Hippocampal formation (tissue), 2 donors: ENCODE measurements around the gene ALCAM.

Experiments used
- DNase-seq, 2 donors: peaks; one replicate each; lab custom pipeline; 2025; lab: John Stamatoyannopoulos, UW

Gene ALCAM

DNA sequence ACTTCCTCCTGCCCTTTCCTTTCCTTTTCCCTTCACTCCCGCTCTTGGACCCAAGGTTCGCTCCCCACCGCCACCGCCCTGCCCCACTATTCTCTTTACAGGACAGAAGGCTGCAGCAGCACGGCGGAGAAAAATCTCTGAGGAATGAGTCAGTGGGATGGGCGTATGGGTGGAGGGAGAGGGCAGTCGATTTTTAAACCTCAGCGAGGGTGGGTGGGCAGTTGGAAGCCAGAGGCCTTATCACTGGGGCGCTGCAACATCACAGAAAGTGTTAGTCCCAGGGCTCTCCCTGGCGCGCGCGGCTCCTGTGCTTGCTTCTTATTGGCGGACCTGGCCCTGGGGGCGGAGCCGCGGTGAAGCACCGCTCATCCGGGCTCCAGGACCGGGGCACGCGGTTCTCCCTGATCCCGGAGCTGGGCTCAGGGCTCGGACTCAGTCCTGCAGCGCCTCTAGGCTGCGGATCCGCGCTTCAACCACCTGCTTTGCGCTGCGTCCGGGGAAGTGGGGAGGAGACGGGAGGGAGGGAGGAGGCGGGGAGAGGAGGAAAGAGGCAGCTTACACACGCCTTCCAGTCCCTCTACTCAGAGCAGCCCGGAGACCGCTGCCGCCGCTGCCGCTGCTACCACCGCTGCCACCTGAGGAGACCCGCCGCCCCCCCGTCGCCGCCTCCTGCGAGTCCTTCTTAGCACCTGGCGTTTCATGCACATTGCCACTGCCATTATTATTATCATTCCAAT is at the start of gene ALCAM:
TSS of gene ALCAM (plus strand) at position 584 of the 737 bp plus-strand sequence.
- peak; percentile 97 to 98 for DNase-seq

DNA sequence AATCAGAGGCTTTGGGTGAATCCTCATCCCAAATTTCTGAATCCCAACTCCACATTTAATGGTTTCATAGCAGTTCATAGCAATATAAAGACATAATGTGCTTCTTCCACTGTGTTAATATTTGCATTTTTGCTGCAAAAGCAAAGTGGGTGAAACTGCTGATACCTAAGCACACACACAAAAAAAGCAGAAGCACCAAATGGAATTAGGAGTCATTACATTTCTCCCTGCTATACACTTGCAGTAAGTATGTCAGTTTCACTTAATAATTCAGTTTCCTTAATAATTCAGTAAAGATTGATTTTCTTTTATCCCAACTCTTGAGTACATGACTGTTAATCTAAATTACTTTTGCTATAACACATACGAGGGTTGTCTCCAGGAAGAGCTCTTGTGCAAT is 48.9 kb upstream of the ALCAM start:
- DNase-seq, result no peak

DNA sequence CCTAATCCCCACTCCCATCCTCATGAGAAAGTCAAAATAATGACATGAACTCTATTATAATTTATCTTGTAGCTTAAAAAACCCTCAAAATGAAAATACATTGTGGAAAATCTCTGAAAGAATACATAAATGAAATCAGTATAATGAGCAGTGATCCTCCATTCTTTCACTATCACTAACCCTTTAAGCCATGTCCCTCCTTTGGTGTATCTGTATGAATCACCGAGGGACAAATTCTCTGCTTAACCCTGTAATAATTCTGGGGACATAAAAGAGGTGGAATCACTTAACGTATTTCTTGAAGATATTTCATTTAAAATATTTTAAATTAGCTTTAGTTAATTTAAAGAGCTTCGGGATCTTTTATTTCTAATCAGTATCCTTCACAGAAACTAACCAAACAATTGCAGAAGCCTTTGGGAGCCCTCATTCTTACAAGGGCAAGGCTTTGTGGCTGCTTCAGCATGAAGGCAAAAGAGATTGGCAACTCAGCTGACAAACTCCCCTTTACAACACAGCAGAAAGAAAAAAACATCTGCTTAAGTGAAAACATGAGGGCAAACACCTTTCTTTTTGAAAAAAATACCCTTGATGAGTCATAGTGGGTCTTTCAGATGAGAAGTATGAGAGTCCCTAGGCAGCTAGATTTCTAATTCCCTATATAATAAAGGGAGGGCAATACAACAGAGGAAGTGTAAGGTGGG is 44.0 kb upstream of the ALCAM start:
- DNase-seq, result no peak

DNA sequence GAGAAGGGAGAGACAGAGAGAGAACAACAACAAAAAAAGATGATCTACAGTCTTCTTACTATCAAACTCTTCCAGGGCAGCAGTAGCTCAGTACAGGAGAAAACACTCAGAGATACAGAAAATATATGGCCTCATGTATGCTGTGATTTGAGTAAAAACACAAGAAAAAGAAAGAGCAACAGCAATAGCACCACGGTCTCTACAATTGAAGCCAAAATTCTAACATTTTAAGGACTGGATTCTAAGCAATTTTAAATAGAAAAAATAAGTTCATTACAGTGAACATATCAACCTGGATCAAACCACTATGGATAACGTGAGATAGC is 43.5 kb upstream of the ALCAM start:
- DNase-seq, result no peak

DNA sequence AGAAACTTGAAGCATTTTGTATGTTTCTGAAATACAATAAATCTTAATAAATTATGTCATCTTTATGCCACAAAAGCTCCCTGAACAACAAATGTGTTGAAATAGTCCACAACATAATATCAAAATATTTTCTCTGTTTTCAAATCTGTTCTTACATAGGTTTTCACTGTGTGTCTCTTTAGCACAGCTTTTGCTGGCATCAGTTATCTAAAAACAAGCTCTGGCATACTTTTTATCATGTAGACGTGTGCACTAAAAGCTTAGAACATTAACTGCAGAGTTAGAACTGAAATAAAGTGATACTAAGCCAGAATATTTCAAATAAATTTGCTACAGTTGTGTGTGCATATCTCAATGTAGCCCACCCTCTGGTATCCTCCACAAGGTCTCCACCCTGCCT is 41.8 kb upstream of the ALCAM start:
- no peak for DNase-seq

DNA sequence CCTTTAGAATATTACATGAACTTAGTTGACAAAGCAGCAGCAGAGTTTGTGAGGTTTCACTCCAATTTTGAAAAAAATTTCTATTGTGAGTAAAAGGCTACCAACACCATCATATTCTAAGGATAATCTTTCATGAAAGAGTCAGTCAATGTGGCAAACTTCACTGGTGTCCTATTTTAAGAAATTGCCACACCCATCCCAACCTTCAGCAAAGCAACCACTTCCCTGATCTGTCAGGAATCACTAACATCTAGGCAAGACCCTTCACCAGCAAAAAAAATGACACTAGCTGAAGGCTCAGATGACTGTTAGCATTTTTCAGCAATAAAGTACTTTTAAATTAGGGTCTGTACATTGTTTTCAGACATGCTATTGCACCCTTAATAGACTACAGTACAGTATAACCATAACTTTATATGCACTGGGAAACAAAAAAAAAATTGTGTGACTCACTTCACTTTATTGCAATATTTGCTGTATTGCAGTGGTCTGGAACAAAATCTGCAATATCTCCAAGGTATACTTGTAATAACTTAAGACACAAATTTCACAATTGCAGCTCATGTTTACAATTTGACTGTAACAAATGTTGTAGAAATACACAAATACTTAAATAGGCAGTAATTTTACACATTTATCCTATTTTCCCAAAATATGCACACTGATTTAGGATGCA is 38.9 kb upstream of the ALCAM start:
- DNase-seq, result no peak

DNA sequence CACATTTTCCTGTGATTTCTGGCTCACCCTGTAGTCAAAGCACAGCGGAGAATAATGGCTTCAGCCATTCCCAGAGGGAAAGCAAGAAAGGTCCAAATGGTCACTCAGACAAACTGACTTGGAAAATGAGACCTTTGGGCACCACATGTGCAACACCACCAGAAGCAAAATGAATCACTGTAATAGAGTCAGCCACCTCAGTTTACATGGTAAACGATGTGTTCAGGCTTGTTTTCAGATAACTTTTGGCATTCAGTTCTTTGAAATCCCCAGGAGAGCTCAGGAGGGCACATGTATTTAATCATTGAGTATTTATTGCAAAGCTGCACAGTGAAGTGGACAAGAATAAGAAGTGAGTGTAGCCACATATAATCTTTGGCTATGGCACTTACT is 38.4 kb upstream of the ALCAM start:
- no peak for DNase-seq

DNA sequence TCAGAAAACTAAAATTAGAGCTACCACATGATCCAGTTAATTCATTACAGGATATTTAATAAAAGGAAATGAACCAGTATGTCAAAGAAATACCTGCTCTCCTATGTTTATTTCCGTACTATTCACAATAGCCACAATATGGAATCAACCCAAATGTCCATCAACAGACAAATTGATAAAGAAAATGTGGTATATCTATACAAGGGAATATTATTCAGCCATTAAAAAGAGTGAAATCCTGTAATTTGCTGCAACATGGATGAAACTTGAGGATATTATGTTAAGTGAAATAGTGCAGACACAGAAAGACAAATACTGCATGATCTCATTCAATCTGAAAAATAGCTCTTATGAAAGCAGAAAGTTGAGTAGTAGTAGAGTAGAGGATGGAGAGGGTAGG is 33.7 kb upstream of the ALCAM start:
- DNase-seq, result no peak

DNA sequence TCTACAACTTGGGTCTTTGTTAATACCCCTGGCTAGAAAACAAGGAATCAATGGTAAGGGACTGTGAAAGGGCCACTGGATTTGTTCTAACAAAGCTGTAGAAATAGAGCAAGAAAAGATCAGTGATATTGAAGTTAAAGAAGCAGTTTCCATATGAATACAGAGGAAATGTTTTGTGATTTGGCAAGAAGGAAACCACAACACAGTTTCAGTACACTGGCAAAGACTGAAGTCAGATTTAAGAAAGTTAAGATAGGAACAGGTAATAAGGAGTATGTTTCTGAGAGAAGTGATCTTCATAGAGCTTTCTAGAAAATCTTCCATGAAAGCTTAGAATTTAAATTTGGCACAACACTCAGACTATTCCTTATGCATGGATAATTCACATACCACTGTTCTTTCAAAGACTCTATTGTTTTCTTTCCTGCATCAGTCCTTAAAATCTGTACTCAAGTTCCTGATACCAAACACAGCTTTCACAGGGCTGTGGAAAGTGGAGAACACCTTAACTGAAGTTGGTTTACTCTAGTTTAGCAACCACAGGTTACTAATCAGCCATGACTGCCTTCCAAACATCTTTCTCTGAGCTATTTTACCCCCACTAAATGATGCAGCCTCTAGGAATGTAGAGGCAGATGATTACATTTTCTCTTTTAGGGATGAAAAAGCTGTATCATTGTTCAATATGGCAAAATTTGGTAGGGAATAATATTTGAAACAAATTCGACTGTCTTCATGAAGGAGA is 32.4 kb upstream of the ALCAM start:
- DNase-seq, result no peak

DNA sequence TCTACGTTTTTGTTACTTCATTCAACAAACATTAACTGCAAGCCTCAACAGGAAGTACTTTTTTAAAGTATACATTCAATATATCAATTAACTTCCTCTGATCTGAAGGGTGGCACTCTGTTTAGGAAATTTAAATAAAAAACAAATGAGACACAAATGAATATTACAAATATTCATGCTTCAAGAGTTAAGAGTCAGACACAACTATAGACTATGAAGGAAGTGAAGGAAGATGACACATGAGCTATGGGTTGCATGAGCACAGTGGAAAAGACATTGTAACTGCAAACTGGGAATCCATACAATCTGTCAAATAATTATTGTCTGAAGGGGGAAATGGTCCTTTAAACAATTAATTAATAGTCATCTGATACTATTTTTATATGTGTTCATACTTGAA is 26.8 kb upstream of the ALCAM start:
- no peak for DNase-seq

DNA sequence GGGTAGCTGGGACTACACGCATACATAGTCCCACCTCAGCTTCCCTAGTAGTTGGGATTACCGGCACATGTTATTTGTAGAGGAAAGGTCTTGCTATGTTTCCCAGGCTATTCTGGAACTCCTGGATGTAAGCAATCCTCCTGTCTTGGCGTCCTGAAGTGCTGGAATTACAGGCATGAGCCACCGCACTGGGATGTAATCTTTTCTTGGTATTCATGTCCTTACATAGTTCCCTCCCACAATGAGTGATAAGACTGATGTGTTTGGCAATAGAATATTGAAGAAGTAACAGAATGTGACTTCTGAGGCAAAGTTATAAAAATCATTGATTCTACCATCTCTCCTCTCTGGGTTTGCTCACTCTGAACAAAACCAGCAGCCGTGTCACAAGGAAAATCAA is 22.7 kb upstream of the ALCAM start:
- no peak for DNase-seq

DNA sequence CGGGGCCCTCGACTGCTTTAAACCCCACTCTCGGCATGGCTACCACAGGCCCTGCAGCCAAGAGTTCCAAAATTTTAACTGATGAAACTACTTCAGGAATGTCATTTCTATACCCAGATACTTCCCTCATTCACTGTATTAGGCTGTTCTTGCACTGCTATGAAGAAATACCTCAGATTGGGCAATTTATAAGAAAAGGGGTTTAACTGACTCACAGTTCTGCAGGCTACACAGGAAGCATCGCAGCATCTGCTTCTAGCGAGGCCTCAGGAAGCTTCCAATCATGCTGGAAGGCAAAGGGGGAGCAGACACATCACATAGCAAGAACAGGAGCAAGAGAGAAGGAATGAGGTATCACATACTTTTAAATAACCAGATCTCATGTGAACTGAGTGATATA is 21.6 kb upstream of the ALCAM start:
- no peak for DNase-seq

DNA sequence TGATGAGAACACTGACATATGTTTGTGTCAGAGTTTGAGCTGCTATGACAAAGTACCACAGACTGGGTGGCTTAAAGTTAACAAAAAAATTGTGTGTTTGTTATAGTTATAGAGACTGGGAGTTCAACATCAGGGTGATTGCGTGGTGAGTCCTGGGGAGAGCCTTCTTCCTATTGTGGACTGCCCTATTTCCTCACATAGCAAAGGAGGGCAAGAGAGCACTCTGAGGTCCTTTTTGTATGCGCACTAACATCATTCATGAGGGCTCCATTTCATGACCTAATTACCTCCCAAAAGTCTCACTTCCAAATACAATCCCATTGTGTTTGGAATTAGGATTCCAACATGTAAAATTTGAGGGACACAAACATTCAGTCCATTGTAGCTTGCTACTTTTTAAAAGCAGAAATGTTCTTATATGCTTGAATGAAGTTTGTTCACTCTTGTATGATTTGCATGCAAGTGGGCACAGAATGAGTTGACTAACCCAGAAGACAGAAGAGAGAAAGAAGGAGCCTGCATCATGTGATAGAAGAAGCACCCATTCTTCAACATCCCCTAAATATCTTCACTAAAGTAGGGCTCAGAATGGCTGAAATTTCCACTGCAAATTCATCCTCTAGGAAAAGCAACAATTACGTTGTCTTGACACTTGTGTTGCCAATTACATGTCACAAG is 18.9 kb upstream of the ALCAM start:
- no peak for DNase-seq

DNA sequence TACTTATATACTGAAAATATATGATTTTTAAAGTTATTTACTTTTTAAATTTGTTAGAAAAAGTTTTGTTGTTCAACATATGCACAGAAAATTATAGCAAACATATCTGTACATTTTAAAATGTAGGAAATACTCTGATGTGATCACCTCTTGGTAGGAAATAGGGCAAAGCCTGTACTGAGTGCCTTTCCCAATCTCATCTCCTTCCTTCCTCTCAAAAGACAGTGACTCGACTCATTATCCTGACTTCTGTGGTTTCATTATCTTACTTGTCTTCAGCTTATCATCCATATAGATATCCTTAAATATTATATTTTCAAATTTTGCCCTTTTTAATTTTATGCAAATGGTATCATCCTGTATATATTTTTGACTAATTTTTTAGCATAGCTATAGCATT is 18.4 kb upstream of the ALCAM start:
- DNase-seq, result no peak

DNA sequence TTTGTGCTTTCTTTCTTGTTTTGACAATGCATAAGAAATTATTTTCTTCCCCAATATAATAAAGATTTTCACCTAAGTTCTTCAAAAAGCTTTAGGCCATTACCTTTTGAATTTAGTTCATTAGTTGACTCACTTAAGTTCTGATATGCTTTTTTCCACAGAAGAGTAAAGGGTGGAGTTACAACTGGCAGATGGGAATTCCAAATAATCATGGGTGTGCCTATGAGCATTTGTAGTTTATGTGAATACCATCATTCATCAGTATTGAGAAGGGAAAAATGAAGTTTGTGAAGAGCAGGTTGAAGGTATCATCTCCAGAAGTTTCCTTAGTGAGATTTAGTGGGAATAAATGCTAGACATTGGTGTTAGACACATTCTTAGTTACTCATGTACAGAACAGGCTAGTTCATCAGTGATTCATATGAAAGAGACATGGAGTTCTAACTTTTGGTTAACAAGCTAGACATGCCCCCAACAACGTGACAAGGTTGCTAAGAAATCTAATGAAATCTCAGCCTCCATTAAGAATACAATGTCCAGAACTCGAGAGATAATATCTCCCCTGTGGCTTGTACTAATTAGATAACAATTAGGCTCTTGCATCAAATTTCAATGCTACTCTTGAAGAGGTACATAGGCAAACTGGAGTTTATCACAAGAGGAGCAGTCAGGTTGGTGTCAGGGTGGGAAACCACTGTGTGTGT is 16.9 kb upstream of the ALCAM start:
- no peak for DNase-seq

DNA sequence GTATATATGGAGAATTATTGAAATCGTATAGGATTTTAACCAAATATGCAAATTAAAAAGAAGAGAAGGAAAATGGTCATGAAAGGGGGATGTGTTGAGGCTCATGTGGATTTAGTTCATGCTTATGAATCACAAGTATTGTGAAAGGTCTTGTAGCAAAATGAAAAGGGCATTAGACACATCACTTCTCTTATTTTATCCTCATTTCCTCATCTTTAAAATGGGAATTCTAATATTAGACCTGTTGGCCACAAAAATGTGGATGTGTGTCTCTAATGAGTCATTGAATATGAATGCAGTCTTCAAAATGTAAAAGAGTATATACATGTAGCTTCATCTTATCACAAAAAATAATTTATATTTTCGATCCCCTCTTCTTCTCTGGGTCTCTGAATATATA is 14.9 kb upstream of the ALCAM start:
- DNase-seq, result no peak

DNA sequence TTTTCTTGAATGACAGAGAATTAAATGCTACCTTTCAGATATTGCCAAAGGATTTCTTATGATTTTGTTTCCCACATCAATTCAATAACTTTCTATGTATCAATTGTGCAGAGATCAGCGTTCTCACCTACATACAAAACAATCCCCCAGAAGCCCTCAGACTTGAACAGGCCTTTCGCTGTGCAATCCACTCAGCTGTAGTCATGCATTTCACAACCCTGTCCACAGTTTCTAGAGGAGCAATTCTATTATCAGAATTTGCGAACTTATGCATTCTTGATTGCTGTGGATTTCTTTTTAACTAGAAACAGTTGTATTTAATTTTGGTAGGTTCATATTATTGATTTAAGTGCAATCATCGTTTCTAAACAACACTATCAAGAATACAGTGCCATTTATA is 13.7 kb upstream of the ALCAM start:
- no peak for DNase-seq

DNA sequence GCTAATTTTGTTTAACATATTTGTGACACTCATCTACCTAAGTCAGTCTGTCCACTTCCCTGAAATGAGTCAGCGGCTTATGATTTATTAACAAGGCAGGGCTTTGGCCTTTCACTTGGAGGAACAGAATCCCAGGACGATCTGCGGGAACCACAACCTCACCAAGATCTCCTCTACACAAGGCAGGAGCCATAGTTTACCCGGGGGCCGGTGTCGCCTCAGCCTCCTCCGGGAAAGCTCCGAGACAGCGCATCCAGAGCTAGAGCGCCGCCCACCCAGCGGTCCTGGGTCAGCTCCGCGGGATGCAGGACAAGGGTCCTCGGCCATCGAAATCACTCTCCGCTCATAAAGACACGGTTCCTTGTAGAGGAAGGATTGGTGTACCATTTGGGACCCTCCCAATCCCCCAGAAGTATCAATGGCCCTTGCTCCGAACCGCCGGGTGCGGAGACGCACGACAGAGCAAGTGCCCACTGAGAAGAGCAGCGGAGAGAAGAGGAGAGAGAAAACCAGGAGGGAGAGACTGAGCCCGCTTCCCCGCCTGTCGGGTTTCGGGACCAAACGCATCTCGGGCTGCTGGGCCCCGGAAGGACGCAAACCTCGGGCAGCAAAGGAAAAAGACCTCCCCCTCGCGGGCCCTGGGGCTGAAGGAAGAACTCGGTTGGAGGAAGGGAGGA is 13.1 kb upstream of the ALCAM start:
- DNase-seq, result peak; percentile 14 to 53

DNA sequence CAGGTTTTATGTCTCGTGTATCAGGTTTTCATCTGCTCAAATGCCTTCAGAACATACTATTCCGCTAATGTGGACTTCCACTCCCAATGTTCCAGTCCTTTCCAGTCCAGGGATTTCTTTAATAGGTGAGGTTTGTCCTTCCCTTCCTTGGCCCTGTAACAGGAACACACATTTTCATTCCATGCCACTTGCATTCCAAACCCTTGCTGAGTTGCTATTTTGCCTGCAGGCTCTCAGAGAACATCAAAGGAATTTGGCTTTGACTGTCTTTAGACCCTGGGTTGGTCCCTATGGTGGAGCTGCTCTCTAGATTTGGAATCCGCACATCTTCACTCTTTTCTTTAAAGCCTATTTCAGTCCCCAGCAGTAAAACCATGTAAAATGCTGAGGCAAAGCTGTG is 12.3 kb upstream of the ALCAM start:
- no peak for DNase-seq

DNA sequence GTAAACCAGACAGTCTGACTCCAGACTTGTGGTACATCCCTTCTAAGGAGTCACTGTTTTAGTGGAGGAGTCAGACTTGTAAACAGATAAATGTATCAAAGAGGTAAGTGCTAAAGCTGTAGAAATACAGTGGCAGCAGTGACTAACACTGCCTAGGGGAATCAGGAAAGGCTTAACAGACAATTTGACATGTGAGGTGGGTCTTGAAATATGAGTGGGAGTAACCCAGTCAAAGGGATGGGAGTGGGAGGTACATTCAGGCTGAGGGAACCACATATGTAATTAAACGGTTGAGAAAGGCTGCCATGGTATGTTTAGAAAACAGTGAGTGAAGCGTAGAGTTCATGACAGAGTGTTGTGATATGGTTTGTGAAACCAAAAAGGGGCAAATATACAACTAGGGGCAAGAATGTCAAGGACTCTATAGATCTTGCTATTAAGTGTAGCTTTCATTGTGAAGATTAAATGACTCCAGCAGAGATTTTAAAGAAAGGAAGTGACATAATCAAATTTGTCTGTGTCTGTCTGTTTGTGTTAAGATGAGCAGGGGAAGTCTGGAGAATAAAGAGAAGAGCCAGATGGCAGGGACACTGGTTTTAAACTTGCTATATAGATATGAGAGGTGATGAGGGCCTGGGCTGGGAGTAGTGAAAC is 11.2 kb upstream of the ALCAM start:
- no peak for DNase-seq
